Lung microvascular endothelial cell (primary cell): ENCODE data around the gene FBXO28. TPM values are rescaled to one million over a fixed set of nuclear protein-coding genes. Genes with fewer than 3 reads are reported as not detected.
"Not testable (repeated sequence)": the region's sequence is repeated elsewhere in the genome, so short reads cannot be mapped to it uniquely, and the experiment has no call there.

Experiments
- DNase-seq, 2 donors: peaks; one replicate each; pipeline versions ENCODE4 v3.0.0 to v3.0.0-alpha.2; 2010; ENCODE audit warnings: low read depth in 2 of 2
- total RNA-seq: library from RNA; depleted of rRNA; stranded (reverse); fragments of >200 nt; gene quantifications from 2 replicates; pipeline ENCODE4 v1.2.1, GENCODE V29; 2014

The FBXO28 gene
- 51.0 and 95.0 TPM in 2 replicates for total RNA-seq

- DNase-seq, result peak; percentile 83 to 95
Observed at GRCh38 chr1:224113918-224114786, at the start of gene FBXO28. TSS of gene FBXO28 (plus strand) at chr1:224114111. CDS start at chr1:224114130, 19 bp downstream.

- no peak for DNase-seq
Observed at GRCh38 chr1:224064150-224064549, 49.8 kb upstream of the FBXO28 start.

- peak; percentile 47 to 58 for DNase-seq
Observed at GRCh38 chr1:224065455-224065854, 48.5 kb upstream of the FBXO28 start.

- no peak for DNase-seq
Observed at GRCh38 chr1:224067207-224067606, 46.7 kb upstream of the FBXO28 start.

- peak; percentile 39 to 70 for DNase-seq
Observed at GRCh38 chr1:224067621-224068457, 46.1 kb upstream of the FBXO28 start.

- DNase-seq, result no peak
Observed at GRCh38 chr1:224068458-224069072, 45.3 kb upstream of the FBXO28 start.

- no peak for DNase-seq
Observed at GRCh38 chr1:224069138-224069537, 44.8 kb upstream of the FBXO28 start.

- no peak for DNase-seq
Observed at GRCh38 chr1:224070521-224070920, 43.4 kb upstream of the FBXO28 start.

- DNase-seq, result no peak
Observed at GRCh38 chr1:224076407-224076806, 37.5 kb upstream of the FBXO28 start.

GRCh38 chr1:224079644-224080043, 34.3 kb upstream of the FBXO28 start:
- not testable (repeated sequence) for DNase-seq

GRCh38 chr1:224080115-224080774, 33.7 kb upstream of the FBXO28 start:
- DNase-seq, result peak; percentile 53 to 70

- no peak for DNase-seq
Observed at GRCh38 chr1:224081604-224082003, 32.3 kb upstream of the FBXO28 start.

GRCh38 chr1:224082146-224082545, 31.8 kb upstream of the FBXO28 start:
- DNase-seq, result peak in 1 of 2 donors; percentile 26

GRCh38 chr1:224084867-224085266, 29.0 kb upstream of the FBXO28 start:
- no peak for DNase-seq

GRCh38 chr1:224085421-224086108, 28.3 kb upstream of the FBXO28 start:
- DNase-seq, result no peak

GRCh38 chr1:224087286-224087794, 26.6 kb upstream of the FBXO28 start:
- DNase-seq, result peak in 1 of 2 donors; percentile 46

GRCh38 chr1:224089583-224089982, 24.3 kb upstream of the FBXO28 start:
- DNase-seq, result no peak

- DNase-seq, result peak in 1 of 2 donors; percentile 91
Observed at GRCh38 chr1:224090116-224090515, 23.8 kb upstream of the FBXO28 start.

- no peak for DNase-seq
Observed at GRCh38 chr1:224092111-224092510, 21.8 kb upstream of the FBXO28 start.

GRCh38 chr1:224092601-224093000, 21.3 kb upstream of the FBXO28 start:
- DNase-seq, result no peak
